ENCODE results near the gene OR4D11. TPM values are rescaled to one million over a fixed set of nuclear protein-coding genes. Genes with fewer than 3 reads are reported as not detected.
A peak's percentile ranks its signal among the peaks of the same experiment; 100 is the strongest.

Gene OR4D11
- total and polyA plus RNA-seq, 9 of the 15 experiments (the other 6 are each of a cell fraction or from before 2014, with no cell fraction given): not detected

DNA sequence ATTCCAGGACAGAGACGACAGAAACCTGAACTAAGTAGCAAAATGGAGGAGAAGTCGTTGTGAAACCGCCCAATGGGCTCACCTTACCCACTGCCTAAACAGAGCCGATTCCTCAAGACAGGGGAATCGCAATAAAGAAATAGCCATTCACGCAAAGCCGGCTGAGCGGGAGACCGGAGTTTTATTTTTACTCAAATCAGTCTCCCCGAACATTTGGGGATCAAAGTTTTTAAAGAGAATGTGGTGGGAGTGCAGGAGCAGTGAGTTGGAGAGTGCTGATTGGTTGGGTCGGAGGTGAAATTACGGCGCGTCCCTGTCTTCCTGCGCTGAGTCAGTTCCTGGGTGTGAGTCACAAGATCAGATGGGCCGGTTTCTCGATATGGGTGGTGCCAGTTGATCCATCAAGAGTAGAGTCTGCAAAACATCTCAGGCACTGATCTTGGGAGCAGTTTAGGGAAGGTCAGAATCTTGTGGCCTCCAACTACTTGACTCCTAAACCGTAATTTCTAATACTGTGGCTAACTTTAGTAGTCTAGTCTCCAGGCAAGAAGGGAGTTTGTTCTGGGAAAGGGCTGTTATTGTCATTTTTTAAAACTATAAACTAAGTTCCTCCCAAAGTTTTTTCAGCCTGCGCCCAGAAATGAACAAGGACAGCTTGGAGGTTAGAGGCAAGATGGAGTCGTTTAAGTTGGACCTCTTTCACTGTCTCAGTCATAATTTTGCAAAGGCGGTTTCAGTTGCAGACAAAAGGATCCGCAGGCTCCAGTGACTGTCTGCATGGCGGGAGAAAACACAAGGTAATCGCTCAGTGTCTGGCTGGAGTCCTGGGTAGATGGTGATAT, 42.0 kb downstream of the OR4D11 start (continued):
- TF ChIP-seq, protein P1, sequence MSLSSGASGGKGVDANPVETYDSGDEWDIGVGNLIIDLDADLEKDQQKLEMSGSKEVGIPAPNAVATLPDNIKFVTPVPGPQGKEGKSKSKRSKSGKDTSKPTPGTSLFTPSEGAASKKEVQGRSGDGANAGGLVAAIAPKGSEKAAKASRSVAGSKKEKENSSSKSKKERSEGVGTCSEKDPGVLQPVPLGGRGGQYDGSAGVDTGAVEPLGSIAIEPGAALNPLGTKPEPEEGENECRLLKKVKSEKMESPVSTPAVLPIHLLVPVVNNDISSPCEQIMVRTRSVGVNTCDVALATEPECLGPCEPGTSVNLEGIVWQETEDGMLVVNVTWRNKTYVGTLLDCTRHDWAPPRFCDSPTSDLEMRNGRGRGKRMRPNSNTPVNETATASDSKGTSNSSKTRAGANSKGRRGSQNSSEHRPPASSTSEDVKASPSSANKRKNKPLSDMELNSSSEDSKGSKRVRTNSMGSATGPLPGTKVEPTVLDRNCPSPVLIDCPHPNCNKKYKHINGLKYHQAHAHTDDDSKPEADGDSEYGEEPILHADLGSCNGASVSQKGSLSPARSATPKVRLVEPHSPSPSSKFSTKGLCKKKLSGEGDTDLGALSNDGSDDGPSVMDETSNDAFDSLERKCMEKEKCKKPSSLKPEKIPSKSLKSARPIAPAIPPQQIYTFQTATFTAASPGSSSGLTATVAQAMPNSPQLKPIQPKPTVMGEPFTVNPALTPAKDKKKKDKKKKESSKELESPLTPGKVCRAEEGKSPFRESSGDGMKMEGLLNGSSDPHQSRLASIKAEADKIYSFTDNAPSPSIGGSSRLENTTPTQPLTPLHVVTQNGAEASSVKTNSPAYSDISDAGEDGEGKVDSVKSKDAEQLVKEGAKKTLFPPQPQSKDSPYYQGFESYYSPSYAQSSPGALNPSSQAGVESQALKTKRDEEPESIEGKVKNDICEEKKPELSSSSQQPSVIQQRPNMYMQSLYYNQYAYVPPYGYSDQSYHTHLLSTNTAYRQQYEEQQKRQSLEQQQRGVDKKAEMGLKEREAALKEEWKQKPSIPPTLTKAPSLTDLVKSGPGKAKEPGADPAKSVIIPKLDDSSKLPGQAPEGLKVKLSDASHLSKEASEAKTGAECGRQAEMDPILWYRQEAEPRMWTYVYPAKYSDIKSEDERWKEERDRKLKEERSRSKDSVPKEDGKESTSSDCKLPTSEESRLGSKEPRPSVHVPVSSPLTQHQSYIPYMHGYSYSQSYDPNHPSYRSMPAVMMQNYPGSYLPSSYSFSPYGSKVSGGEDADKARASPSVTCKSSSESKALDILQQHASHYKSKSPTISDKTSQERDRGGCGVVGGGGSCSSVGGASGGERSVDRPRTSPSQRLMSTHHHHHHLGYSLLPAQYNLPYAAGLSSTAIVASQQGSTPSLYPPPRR (CRISPR knock-in tag; IDR thresholded peaks at IDR 0.05; ENCODE audit: borderline replicate concordance): no peak; the same call in 1 of the 2 replicates
- TF ChIP-seq, protein P2, sequence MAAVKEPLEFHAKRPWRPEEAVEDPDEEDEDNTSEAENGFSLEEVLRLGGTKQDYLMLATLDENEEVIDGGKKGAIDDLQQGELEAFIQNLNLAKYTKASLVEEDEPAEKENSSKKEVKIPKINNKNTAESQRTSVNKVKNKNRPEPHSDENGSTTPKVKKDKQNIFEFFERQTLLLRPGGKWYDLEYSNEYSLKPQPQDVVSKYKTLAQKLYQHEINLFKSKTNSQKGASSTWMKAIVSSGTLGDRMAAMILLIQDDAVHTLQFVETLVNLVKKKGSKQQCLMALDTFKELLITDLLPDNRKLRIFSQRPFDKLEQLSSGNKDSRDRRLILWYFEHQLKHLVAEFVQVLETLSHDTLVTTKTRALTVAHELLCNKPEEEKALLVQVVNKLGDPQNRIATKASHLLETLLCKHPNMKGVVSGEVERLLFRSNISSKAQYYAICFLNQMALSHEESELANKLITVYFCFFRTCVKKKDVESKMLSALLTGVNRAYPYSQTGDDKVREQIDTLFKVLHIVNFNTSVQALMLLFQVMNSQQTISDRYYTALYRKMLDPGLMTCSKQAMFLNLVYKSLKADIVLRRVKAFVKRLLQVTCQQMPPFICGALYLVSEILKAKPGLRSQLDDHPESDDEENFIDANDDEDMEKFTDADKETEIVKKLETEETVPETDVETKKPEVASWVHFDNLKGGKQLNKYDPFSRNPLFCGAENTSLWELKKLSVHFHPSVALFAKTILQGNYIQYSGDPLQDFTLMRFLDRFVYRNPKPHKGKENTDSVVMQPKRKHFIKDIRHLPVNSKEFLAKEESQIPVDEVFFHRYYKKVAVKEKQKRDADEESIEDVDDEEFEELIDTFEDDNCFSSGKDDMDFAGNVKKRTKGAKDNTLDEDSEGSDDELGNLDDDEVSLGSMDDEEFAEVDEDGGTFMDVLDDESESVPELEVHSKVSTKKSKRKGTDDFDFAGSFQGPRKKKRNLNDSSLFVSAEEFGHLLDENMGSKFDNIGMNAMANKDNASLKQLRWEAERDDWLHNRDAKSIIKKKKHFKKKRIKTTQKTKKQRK (IDR thresholded peaks at IDR 0.05; ENCODE audit: borderline replicate concordance, low read depth, low read length): no peak
- no peak for TF ChIP-seq IFI16 (CRISPR knock-in tag; IDR thresholded peaks at IDR 0.05)
- TF ChIP-seq ILF3 (IDR thresholded peaks at IDR 0.05; ENCODE audit: borderline replicate concordance): no peak
- peak; percentile 60 for TF ChIP-seq CREB1 (IDR thresholded peaks at IDR 0.05)
- no peak for TF ChIP-seq CREB1 (CRISPR knock-in tag; IDR thresholded peaks at IDR 0.05)
- TF ChIP-seq MYNN (IDR thresholded peaks at IDR 0.05): peak; percentile 50
- no peak for TF ChIP-seq MYNN (CRISPR knock-in tag; IDR thresholded peaks at IDR 0.05)
- TF ChIP-seq MAFF (IDR thresholded peaks at IDR 0.05; ENCODE audit: low read length): peak; percentile 74
- no peak for TF ChIP-seq ZNF140 (CRISPR knock-in tag; IDR thresholded peaks at IDR 0.05)
- TF ChIP-seq FOXA1 (IDR thresholded peaks at IDR 0.05; ENCODE audit: borderline replicate concordance): no peak
- no peak for TF ChIP-seq ZNF76 (CRISPR knock-in tag; IDR thresholded peaks at IDR 0.05; ENCODE audit: borderline replicate concordance)
- no peak for TF ChIP-seq ZNF324 (CRISPR knock-in tag; IDR thresholded peaks at IDR 0.05)
- no peak for TF ChIP-seq ZKSCAN8 (CRISPR knock-in tag; IDR thresholded peaks at IDR 0.05)
- no peak for TF ChIP-seq NFATC3 (IDR thresholded peaks at IDR 0.05)
- no peak for TF ChIP-seq BRCA1 (IDR thresholded peaks at IDR 0.05)
- no peak for TF ChIP-seq BRCA1 (CRISPR knock-in tag; IDR thresholded peaks at IDR 0.05)
- TF ChIP-seq, protein P3, sequence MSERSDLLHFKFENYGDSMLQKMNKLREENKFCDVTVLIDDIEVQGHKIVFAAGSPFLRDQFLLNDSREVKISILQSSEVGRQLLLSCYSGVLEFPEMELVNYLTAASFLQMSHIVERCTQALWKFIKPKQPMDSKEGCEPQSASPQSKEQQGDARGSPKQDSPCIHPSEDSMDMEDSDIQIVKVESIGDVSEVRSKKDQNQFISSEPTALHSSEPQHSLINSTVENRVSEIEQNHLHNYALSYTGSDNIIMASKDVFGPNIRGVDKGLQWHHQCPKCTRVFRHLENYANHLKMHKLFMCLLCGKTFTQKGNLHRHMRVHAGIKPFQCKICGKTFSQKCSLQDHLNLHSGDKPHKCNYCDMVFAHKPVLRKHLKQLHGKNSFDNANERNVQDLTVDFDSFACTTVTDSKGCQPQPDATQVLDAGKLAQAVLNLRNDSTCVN (CRISPR knock-in tag; IDR thresholded peaks at IDR 0.05): no peak
- TF ChIP-seq NCOA2 (IDR thresholded peaks at IDR 0.05; ENCODE audit: partially characterized antibody in 2 of 2): no peak
- no peak for TF ChIP-seq ZBTB17 (CRISPR knock-in tag; IDR thresholded peaks at IDR 0.05)
- no peak; the same call in 1 of the 2 replicates for TF ChIP-seq DMBX1 (CRISPR knock-in tag; IDR thresholded peaks at IDR 0.05; ENCODE audit: borderline replicate concordance)

All from K562 (cell line).